Measurements from ENCODE around the gene APMAP. TPM values are rescaled to one million over a fixed set of nuclear protein-coding genes. Genes with fewer than 3 reads are reported as not detected.

Gene APMAP
- total RNA-seq, 1 experiment from 2014 or later = 67.8 TPM

GRCh38 chr20:24984961-24985640, 7.5 kb downstream of the APMAP start:
- no peak overlapping the region for H3K4me3 Mint-ChIP-seq
- H3K79me2 ChIP-seq (ENCODE audit: insufficient read depth, low read length) = peaks cover 8% of the 10 kb centered on the region; the same call in 1 of the 2 replicates
- H4K91ac ChIP-seq (ENCODE audit: insufficient read length, low read depth, low read length) = no peak overlapping the region
- no peak overlapping the region for H2BK20ac ChIP-seq (ENCODE audit: low read depth, low read length, poor library complexity, severe bottlenecking)
- no peak overlapping the region for H3K23ac ChIP-seq (ENCODE audit: insufficient read length, low read depth, low read length)
- H4K8ac ChIP-seq (replicated peaks; ENCODE audit: insufficient read length, low read depth, low read length) = no peak overlapping the region
- peaks cover 8% of the 10 kb centered on the region for H3K9me3 ChIP-seq (ENCODE audit: control insufficient read depth, low read depth, low read length)
- no peaks in the 10 kb centered on the region for H4K20me1 ChIP-seq (ENCODE audit: control insufficient read depth, insufficient read depth, insufficient read length)
- no CpG with 5 or more reads among the region's 3 CpGs for WGBS (ENCODE audit: extremely low coverage, insufficient read length, low lambda C conversion rate)
- H3K27me3 ChIP-seq (ENCODE audit: insufficient read depth, low read length) = no peaks in the 10 kb centered on the region
- H3K18ac ChIP-seq (ENCODE audit: insufficient read length, low read depth, low read length) = no peak overlapping the region
- H2BK12ac ChIP-seq (ENCODE audit: insufficient read length, low read depth, low read length) = no peak overlapping the region
- H2BK120ac ChIP-seq (ENCODE audit: low read depth, low read length, poor library complexity, severe bottlenecking) = no peak overlapping the region
- peaks cover 1 to 12% of the 10 kb centered on the region in 2 experiments for H3K9me3 Mint-ChIP-seq
- no peak overlapping the region for H3K27ac ChIP-seq (ENCODE audit: insufficient read length, low read depth, low read length)
- no peaks in the 10 kb centered on the region for H3K4me1 Mint-ChIP-seq
- H4K5ac ChIP-seq (ENCODE audit: insufficient read length, low read depth, low read length) = no peak overlapping the region
- no peaks in the 10 kb centered on the region for H3K27me3 Mint-ChIP-seq (ENCODE audit: low read depth)
- H3K23me2 ChIP-seq (ENCODE audit: insufficient read length, low read depth, low read length, poor library complexity, severe bottlenecking) = no peaks in the 10 kb centered on the region
- H3K4me1 ChIP-seq (ENCODE audit: insufficient read depth, low read length) = no peaks in the 10 kb centered on the region
- peaks cover 30 to 38% (median 35%) of the 10 kb centered on the region in 3 experiments for H3K36me3 Mint-ChIP-seq (ENCODE audit: insufficient read depth in 1 of 3, low read depth in 3 of 3)
- H2AK5ac ChIP-seq (ENCODE audit: insufficient read length, low read length) = no peak overlapping the region
- DNase-seq = peak; percentile 3
- no peak overlapping the region for H3T11ph ChIP-seq (ENCODE audit: low read length)
- no peak overlapping the region for H3K4ac ChIP-seq (ENCODE audit: low read depth, low read length)
- no peak overlapping the region for H3K9ac ChIP-seq (ENCODE audit: extremely low read depth, insufficient read length, low read length)
- H3K4me2 ChIP-seq (ENCODE audit: insufficient read depth, insufficient read length, low read length) = no peak overlapping the region
- H3K27ac Mint-ChIP-seq = no peak overlapping the region
- no peak overlapping the region for H3K56ac ChIP-seq (ENCODE audit: insufficient read length, low read depth, low read length)
- H2BK15ac ChIP-seq (ENCODE audit: low read depth, low read length) = no peak overlapping the region
- H3K79me1 ChIP-seq (ENCODE audit: insufficient read depth, low read depth, low read length, poor library complexity, severe bottlenecking) = peaks cover 3% of the 10 kb centered on the region
- H3K14ac ChIP-seq (ENCODE audit: insufficient read depth, low read length) = no peak overlapping the region
- H2AFZ ChIP-seq (ENCODE audit: low read length) = no peak overlapping the region
- no peak overlapping the region for H2BK5ac ChIP-seq (ENCODE audit: insufficient read length, low read length)
- no peak for TF ChIP-seq CTCF (conservative IDR thresholded peaks at IDR 0.05)
